ENCODE data around the gene CLDN1. TPM values are rescaled to one million over a fixed set of nuclear protein-coding genes. Genes with fewer than 3 reads are reported as not detected.

Gene CLDN1
- total and polyA plus RNA-seq, 2 experiments from 2014 or later = 46.9 to 106 TPM

GRCh38 chr3:190345878-190346277 lies 23.6 kb upstream of the CLDN1 start:
- H4K20me1 ChIP-seq (ENCODE audit: insufficient read depth, poor library complexity, severe bottlenecking) = no peaks in the 10 kb centered on the region
- H3K27ac ChIP-seq = peak overlapping the region; percentile 84
- H2AFZ ChIP-seq = peak overlapping the region; percentile 1
- no peak for DNase-seq (ENCODE audit: low spot score)
- no peaks in the 10 kb centered on the region for H3K9me2 ChIP-seq (replicated peaks; ENCODE audit: insufficient read depth)
- H3K79me2 ChIP-seq = no peaks in the 10 kb centered on the region
- H3K36me3 ChIP-seq (replicated peaks; ENCODE audit: insufficient read depth, low read depth) = no peaks in the 10 kb centered on the region
- no peaks in the 10 kb centered on the region for H3K27me3 ChIP-seq
- peak overlapping the region; percentile 66 for H3K4me2 ChIP-seq
- peaks cover 9% of the 10 kb centered on the region for H3K4me1 ChIP-seq (ENCODE audit: insufficient read depth)
- H3K4me3 ChIP-seq = no peak overlapping the region
- no peaks in the 10 kb centered on the region for H3K9me3 ChIP-seq (ENCODE audit: low read depth)
- no peak for TF ChIP-seq EZH2 (IDR thresholded peaks at IDR 0.05; ENCODE audit: borderline replicate concordance)
- 89% methylated on average over 4 of the region's 4 CpGs for WGBS (ENCODE audit: low lambda C conversion rate, missing lambda C conversion rate)

DNA sequence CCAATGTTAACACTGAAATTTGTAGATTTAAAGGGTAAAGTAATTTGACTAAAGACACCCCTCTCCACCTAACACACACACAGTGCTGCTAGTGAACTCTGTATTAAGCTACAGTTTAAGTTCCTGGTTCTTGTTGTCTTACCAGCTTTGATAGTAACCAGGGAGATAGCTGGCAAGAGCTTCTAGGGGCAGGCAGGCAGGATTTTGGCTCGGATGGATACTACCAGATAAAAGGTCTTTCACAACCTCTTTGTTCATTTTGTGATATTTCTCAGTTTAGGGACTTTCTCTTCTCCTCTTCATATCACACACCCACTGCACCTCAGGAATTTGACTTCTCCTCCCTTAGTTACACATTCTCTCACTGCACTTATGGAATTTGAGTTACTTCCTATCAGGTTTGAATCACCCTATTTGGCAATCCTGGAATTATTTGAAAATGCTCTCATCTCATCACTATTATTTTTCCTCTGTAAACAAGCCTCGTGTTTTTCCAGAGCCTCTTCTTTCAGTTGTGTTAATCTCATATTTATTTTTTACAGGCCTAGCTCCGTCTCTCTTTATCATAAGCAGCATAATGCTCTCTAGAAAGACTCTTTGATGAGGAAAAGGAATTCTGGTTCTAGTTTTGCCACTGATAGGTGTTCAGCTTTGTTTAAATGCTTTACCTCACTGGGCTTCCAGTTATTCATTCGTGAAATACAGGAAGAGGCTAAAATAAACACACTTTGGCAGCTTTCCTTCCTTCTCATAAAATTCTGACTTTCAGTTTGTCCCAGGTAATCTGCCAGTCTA lies 23.0 kb upstream of the CLDN1 start:
- no peak overlapping the region for H2AFZ ChIP-seq
- peak overlapping the region; percentile 66 for H3K4me2 ChIP-seq
- no peaks in the 10 kb centered on the region for H3K79me2 ChIP-seq
- TF ChIP-seq, protein P1, sequence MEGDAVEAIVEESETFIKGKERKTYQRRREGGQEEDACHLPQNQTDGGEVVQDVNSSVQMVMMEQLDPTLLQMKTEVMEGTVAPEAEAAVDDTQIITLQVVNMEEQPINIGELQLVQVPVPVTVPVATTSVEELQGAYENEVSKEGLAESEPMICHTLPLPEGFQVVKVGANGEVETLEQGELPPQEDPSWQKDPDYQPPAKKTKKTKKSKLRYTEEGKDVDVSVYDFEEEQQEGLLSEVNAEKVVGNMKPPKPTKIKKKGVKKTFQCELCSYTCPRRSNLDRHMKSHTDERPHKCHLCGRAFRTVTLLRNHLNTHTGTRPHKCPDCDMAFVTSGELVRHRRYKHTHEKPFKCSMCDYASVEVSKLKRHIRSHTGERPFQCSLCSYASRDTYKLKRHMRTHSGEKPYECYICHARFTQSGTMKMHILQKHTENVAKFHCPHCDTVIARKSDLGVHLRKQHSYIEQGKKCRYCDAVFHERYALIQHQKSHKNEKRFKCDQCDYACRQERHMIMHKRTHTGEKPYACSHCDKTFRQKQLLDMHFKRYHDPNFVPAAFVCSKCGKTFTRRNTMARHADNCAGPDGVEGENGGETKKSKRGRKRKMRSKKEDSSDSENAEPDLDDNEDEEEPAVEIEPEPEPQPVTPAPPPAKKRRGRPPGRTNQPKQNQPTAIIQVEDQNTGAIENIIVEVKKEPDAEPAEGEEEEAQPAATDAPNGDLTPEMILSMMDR (IDR thresholded peaks at IDR 0.05; ENCODE audit: poor library complexity) = no peak
- no peak for TF ChIP-seq EZH2phosphoT487 (IDR thresholded peaks at IDR 0.05; ENCODE audit: low read depth, severe bottlenecking, unreplicated experiment)
- TF ChIP-seq EZH2 (IDR thresholded peaks at IDR 0.05; ENCODE audit: borderline replicate concordance) = no peak
- H3K9me2 ChIP-seq (replicated peaks; ENCODE audit: insufficient read depth) = no peaks in the 10 kb centered on the region
- H3K27ac ChIP-seq = peak overlapping the region; percentile 84
- DNase-seq (ENCODE audit: low spot score) = peak; percentile 49
- H3K4me1 ChIP-seq (ENCODE audit: insufficient read depth) = peaks cover 9% of the 10 kb centered on the region
- WGBS (ENCODE audit: low lambda C conversion rate, missing lambda C conversion rate) = 19% methylated on average over 4 of the region's 4 CpGs
- H3K4me3 ChIP-seq = no peak overlapping the region
- no peaks in the 10 kb centered on the region for H4K20me1 ChIP-seq (ENCODE audit: insufficient read depth, poor library complexity, severe bottlenecking)
- H3K27me3 ChIP-seq = no peaks in the 10 kb centered on the region
- H3K36me3 ChIP-seq (replicated peaks; ENCODE audit: insufficient read depth, low read depth) = no peaks in the 10 kb centered on the region
- no peaks in the 10 kb centered on the region for H3K9me3 ChIP-seq (ENCODE audit: low read depth)

DNA sequence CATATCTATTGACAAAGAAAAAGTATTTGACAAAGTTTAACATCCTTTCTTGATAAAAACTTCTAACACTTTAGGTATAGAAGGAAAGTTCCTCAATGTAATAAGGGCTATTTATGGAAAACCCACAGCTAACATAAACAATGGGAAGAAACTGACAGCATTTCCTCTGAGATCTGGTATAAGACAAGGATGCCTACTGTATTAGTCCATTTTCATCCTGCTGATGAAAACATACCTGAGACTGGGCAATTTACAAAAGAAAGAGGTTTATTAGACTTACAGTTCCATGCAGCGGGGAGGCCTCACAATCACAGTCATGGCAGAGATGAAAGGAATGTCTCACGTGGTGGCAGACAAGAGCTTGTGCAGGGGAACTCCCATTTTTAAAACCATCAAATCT lies 17.8 kb upstream of the CLDN1 start:
- WGBS (ENCODE audit: low lambda C conversion rate, missing lambda C conversion rate) = 88% methylated on average over 2 of the region's 2 CpGs
- Histone ChIP-seq H3K27ac (no peak overlapping the region), H3K79me2 (no peaks in the 10 kb centered on the region)

GRCh38 chr3:190339130-190339529 lies 16.9 kb upstream of the CLDN1 start:
- Histone ChIP-seq H3K4me1 (ENCODE audit: insufficient read depth) (peaks cover 11% of the 10 kb centered on the region), H3K27me3 (no peaks in the 10 kb centered on the region), H4K20me1 (ENCODE audit: insufficient read depth, poor library complexity, severe bottlenecking) (no peaks in the 10 kb centered on the region), H3K9me3 (ENCODE audit: low read depth) (no peaks in the 10 kb centered on the region), H3K36me3 (replicated peaks; ENCODE audit: insufficient read depth, low read depth) (no peaks in the 10 kb centered on the region), H3K4me2 (no peak overlapping the region), H3K9me2 (replicated peaks; ENCODE audit: insufficient read depth) (no peaks in the 10 kb centered on the region), H2AFZ (no peak overlapping the region), H3K79me2 (no peaks in the 10 kb centered on the region), H3K27ac (peak overlapping the region; percentile 10), H3K4me3 (no peak overlapping the region)
- DNase-seq (ENCODE audit: low spot score) = no peak
- TF ChIP-seq, protein P1 (IDR thresholded peaks at IDR 0.05; ENCODE audit: poor library complexity) = peak; percentile 10
- TF ChIP-seq EZH2 (IDR thresholded peaks at IDR 0.05; ENCODE audit: borderline replicate concordance) = no peak
- no peak for TF ChIP-seq EZH2phosphoT487 (IDR thresholded peaks at IDR 0.05; ENCODE audit: low read depth, severe bottlenecking, unreplicated experiment)

More for the DNA sequence above, 17.8 kb upstream of the CLDN1 start:
- H3K27me3 ChIP-seq = no peaks in the 10 kb centered on the region
- H2AFZ ChIP-seq = no peak overlapping the region
- H3K9me3 ChIP-seq (ENCODE audit: low read depth) = no peaks in the 10 kb centered on the region
- peaks cover 11% of the 10 kb centered on the region for H3K4me1 ChIP-seq (ENCODE audit: insufficient read depth)
- H3K4me3 ChIP-seq = no peak overlapping the region
- TF ChIP-seq EZH2 (IDR thresholded peaks at IDR 0.05; ENCODE audit: borderline replicate concordance) (no peak), EZH2phosphoT487 (IDR thresholded peaks at IDR 0.05; ENCODE audit: low read depth, severe bottlenecking, unreplicated experiment) (no peak)
- TF ChIP-seq, protein P1 (IDR thresholded peaks at IDR 0.05; ENCODE audit: poor library complexity) = no peak
- H3K4me2 ChIP-seq = no peak overlapping the region
- no peaks in the 10 kb centered on the region for H4K20me1 ChIP-seq (ENCODE audit: insufficient read depth, poor library complexity, severe bottlenecking)
- H3K36me3 ChIP-seq (replicated peaks; ENCODE audit: insufficient read depth, low read depth) = no peaks in the 10 kb centered on the region
- no peak for DNase-seq (ENCODE audit: low spot score)
- no peaks in the 10 kb centered on the region for H3K9me2 ChIP-seq (replicated peaks; ENCODE audit: insufficient read depth)

Measured in hepatocyte (in vitro differentiated cells).